Measurements from ENCODE around the gene DEF6.
"Not testable (repeated sequence)": the region's sequence is repeated elsewhere in the genome, so short reads cannot be mapped to it uniquely, and the experiment has no call there.

Gene DEF6

GRCh38 chr6:35283361-35283760 is 14.3 kb upstream of the DEF6 start:
- no peak for DNase-seq

GRCh38 chr6:35287671-35288396 is 9.8 kb upstream of the DEF6 start:
- no peak for DNase-seq

- no peak for DNase-seq
Observed at GRCh38 chr6:35288834-35289233, 8.8 kb upstream of the DEF6 start.

- no peak for DNase-seq
Observed at GRCh38 chr6:35291491-35291890, 6.1 kb upstream of the DEF6 start.

GRCh38 chr6:35292494-35292893 is 5.1 kb upstream of the DEF6 start:
- peak; percentile 68 for DNase-seq

GRCh38 chr6:35293681-35294080 is 3.9 kb upstream of the DEF6 start:
- DNase-seq, result no peak

- no peak for DNase-seq
Observed at GRCh38 chr6:35294308-35294945, 3.2 kb upstream of the DEF6 start.

GRCh38 chr6:35295036-35295435 is 2.6 kb upstream of the DEF6 start:
- no peak for DNase-seq

GRCh38 chr6:35295521-35296315 is 1.9 kb upstream of the DEF6 start:
- DNase-seq, result peak; percentile 55

- DNase-seq, result no peak
Observed at GRCh38 chr6:35296931-35297600, 552 bp upstream of the DEF6 start.

- no peak for DNase-seq
Observed at GRCh38 chr6:35298625-35299140, 1.1 kb downstream of the DEF6 start.

- no peak for DNase-seq
Observed at GRCh38 chr6:35299674-35300073, 2.1 kb downstream of the DEF6 start.

- no peak for DNase-seq
Observed at GRCh38 chr6:35300848-35301247, 3.2 kb downstream of the DEF6 start.

GRCh38 chr6:35302604-35303241 is 5.1 kb downstream of the DEF6 start:
- DNase-seq, result no peak

GRCh38 chr6:35304299-35304698 is 6.7 kb downstream of the DEF6 start:
- DNase-seq, result no peak

GRCh38 chr6:35305117-35305516 is 7.5 kb downstream of the DEF6 start:
- DNase-seq, result no peak

- DNase-seq, result not testable (repeated sequence)
Observed at GRCh38 chr6:35307138-35307537, 9.5 kb downstream of the DEF6 start.

GRCh38 chr6:35308543-35308942 is 10.9 kb downstream of the DEF6 start:
- not testable (repeated sequence) for DNase-seq

- no peak for DNase-seq
Observed at GRCh38 chr6:35309611-35310264, 12.1 kb downstream of the DEF6 start.

GRCh38 chr6:35310265-35310831 is 12.7 kb downstream of the DEF6 start:
- DNase-seq, result no peak

- no peak for DNase-seq
Observed at GRCh38 chr6:35311390-35312075, 13.9 kb downstream of the DEF6 start.
